DOHH2 (cell line): ENCODE data around the gene PDE4D.
A peak's percentile ranks its signal among the peaks of the same experiment; 100 is the strongest.

Experiments
- H3F3A ChIP-seq: fragments of 200-600 bp; sonication (generic), shearing (Covaris generic); 2 replicates; pipeline ENCODE4 v1.6.0; 2016; ENCODE audit warnings: antibody characterized with exemption, mild to moderate bottlenecking; ENCODE audit not compliant: control insufficient read depth, insufficient read depth
- H3K27ac ChIP-seq: fragments of 200-600 bp; sonication (generic); 2 replicates; pipeline ENCODE4 v1.5.1; 2014; ENCODE audit warnings: low read depth, mild to moderate bottlenecking, low read length, moderate library complexity
- H3K27me3 ChIP-seq: fragments of 200-600 bp; sonication (generic); 2 replicates; pipeline ENCODE4 v1.6.1; 2014; ENCODE audit warnings: mild to moderate bottlenecking, low read length, mixed read lengths; ENCODE audit not compliant: control insufficient read depth
- H3K36me3 ChIP-seq: fragments of 200-600 bp; sonication (generic); 2 replicates; pipeline ENCODE4 v1.6.1; 2014; ENCODE audit warnings: mild to moderate bottlenecking, low read length, moderate library complexity, mixed read lengths; ENCODE audit not compliant: control insufficient read depth
- H3K4me1 ChIP-seq: fragments of 200-600 bp; sonication (generic); 2 replicates; pipeline ENCODE4 v1.6.1; 2014; ENCODE audit warnings: mild to moderate bottlenecking, low read length, mixed read lengths; ENCODE audit not compliant: control insufficient read depth
- H3K4me2 ChIP-seq: fragments of 200-600 bp; sonication (generic); 2 replicates; pipeline ENCODE4 v1.6.0; 2014; ENCODE audit warnings: mild to moderate bottlenecking, low read length, moderate library complexity
- H3K4me3 ChIP-seq: fragments of 200-600 bp; sonication (generic); 2 replicates; pipeline ENCODE4 v1.5.1; 2014; ENCODE audit warnings: mild to moderate bottlenecking, low read length, mixed read lengths
- H3K79me2 ChIP-seq: fragments of 200-600 bp; sonication (generic); 2 replicates; pipeline ENCODE4 v1.6.1; 2014; ENCODE audit warnings: mild to moderate bottlenecking, low read length, mixed read lengths; ENCODE audit not compliant: control insufficient read depth
- H3K9me2 ChIP-seq: fragments of 200-600 bp; sonication (generic); replicated peaks from 2 replicates; pipeline ENCODE4 v1.6.1; 2014; ENCODE audit warnings: mild to moderate bottlenecking, low read length, mixed read lengths; ENCODE audit not compliant: control insufficient read depth
- H3K9me3 ChIP-seq: fragments of 200-600 bp; sonication (generic); 2 replicates; pipeline ENCODE4 v1.6.1; 2014; ENCODE audit warnings: antibody characterized with exemption, low read length, mixed read lengths; ENCODE audit not compliant: control insufficient read depth, insufficient read depth
- H4K20me1 ChIP-seq: fragments of 200-600 bp; sonication (generic); 2 replicates; pipeline ENCODE4 v1.6.0; 2014; ENCODE audit warnings: low read depth, mild to moderate bottlenecking, antibody characterized with exemption, low read length, moderate library complexity; ENCODE audit not compliant: control insufficient read depth, insufficient read depth
- CTCF ChIP-seq: fragments of 200-600 bp; sonication (generic); IDR thresholded peaks from one replicate; pipeline ENCODE4 v1.5.1; 2014; ENCODE audit warnings: antibody characterized with exemption, mild to moderate bottlenecking, low read depth, low read length; ENCODE audit not compliant: poor library complexity, severe bottlenecking
- EZH2phosphoT487 ChIP-seq: fragments of 200-600 bp; sonication (generic); IDR thresholded peaks from 2 replicates; pipeline ENCODE4 v1.6.1; 2017; ENCODE audit warnings: borderline replicate concordance, mild to moderate bottlenecking, antibody characterized with exemption, low read length, moderate library complexity, mixed read lengths

PDE4D gene

GRCh38 chr5:59800347-59800893, 93.1 kb downstream of the PDE4D start:
- Histone ChIP-seq H3K79me2 (no peaks in the 10 kb centered on the region), H3K4me3 (0 out of 2 replicates have a peak overlapping the region, but pooled peaks have one; percentile 6), H3K4me1 (peaks cover 47% of the 10 kb centered on the region), H3K36me3 (no peaks in the 10 kb centered on the region), H3F3A (peaks cover 5% of the 10 kb centered on the region; the same call in 1 of the 2 replicates), H4K20me1 (no peaks in the 10 kb centered on the region), H3K9me2 (no peaks in the 10 kb centered on the region), H3K9me3 (no peaks in the 10 kb centered on the region), H3K4me2 (peak overlapping the region; percentile 91), H3K27ac (no peak overlapping the region), H3K27me3 (0 out of 2 replicates have a peak, but pooled peaks cover 3% of the 10 kb centered on the region)
- no peak for TF ChIP-seq CTCF
- no peak for TF ChIP-seq EZH2phosphoT487

GRCh38 chr5:59799668-59800346, 93.7 kb downstream of the PDE4D start:
- H3K4me3 ChIP-seq, result peak overlapping the region; percentile 69
- H3K4me1 ChIP-seq, result peaks cover 53% of the 10 kb centered on the region
- no peaks in the 10 kb centered on the region for H4K20me1 ChIP-seq
- peaks cover 5% of the 10 kb centered on the region; the same call in 1 of the 2 replicates for H3F3A ChIP-seq
- H3K9me2 ChIP-seq, result no peaks in the 10 kb centered on the region
- peak overlapping the region; percentile 78 for H3K27ac ChIP-seq
- TF ChIP-seq EZH2phosphoT487 (no peak), CTCF (peak; percentile 69)
- 0 out of 2 replicates have a peak, but pooled peaks cover 3% of the 10 kb centered on the region for H3K27me3 ChIP-seq
- H3K36me3 ChIP-seq, result no peaks in the 10 kb centered on the region
- peak overlapping the region; percentile 91 for H3K4me2 ChIP-seq
- no peaks in the 10 kb centered on the region for H3K9me3 ChIP-seq
- no peaks in the 10 kb centered on the region for H3K79me2 ChIP-seq

GRCh38 chr5:59798862-59799667, 94.5 kb downstream of the PDE4D start:
- Histone ChIP-seq H3K36me3 (no peaks in the 10 kb centered on the region), H3K9me2 (no peaks in the 10 kb centered on the region), H3K27me3 (0 out of 2 replicates have a peak, but pooled peaks cover 3% of the 10 kb centered on the region), H3K9me3 (no peaks in the 10 kb centered on the region), H3F3A (peaks cover 5% of the 10 kb centered on the region; the same call in 1 of the 2 replicates), H3K4me2 (peak overlapping the region; percentile 91), H3K79me2 (no peaks in the 10 kb centered on the region), H3K4me3 (peak overlapping the region; percentile 69), H3K27ac (peak overlapping the region; percentile 78), H3K4me1 (peaks cover 60% of the 10 kb centered on the region), H4K20me1 (no peaks in the 10 kb centered on the region)
- TF ChIP-seq CTCF (no peak), EZH2phosphoT487 (no peak)
